Ishikawa (cell line): Measurements from ENCODE around the gene METAP2.

Experiments used
- CEBPB ChIP-seq: IDR thresholded peaks from 2 replicates; pipeline ENCODE4 v1.6.1; 2012
- CREB1 ChIP-seq: IDR thresholded peaks from 2 replicates; pipeline ENCODE4 v1.6.1; 2012; ENCODE audit warnings: low read depth
- EGR1 ChIP-seq: IDR thresholded peaks from 2 replicates; pipeline ENCODE4 v1.6.1; 2012
- EP300 ChIP-seq: IDR thresholded peaks from 2 replicates; pipeline ENCODE4 v1.6.1; 2012; ENCODE audit warnings: borderline replicate concordance
- FOXM1 ChIP-seq: IDR thresholded peaks from 2 replicates; pipeline ENCODE4 v1.6.1; 2012; ENCODE audit warnings: low read depth, borderline replicate concordance
- MAX ChIP-seq: IDR thresholded peaks from 2 replicates; pipeline ENCODE4 v1.6.1; 2012
- NFIC ChIP-seq: IDR thresholded peaks from 2 replicates; pipeline ENCODE4 v1.6.1; 2012
- RAD21 ChIP-seq: IDR thresholded peaks from 2 replicates; pipeline ENCODE4 v1.6.1; 2012; ENCODE audit warnings: low read depth
- REST ChIP-seq: IDR thresholded peaks from 2 replicates; pipeline ENCODE4 v1.6.1; 2012; ENCODE audit warnings: low read depth, mild to moderate bottlenecking
- TAF1 ChIP-seq: IDR thresholded peaks from 2 replicates; pipeline ENCODE4 v1.6.1; 2012; ENCODE audit warnings: low read depth, mild to moderate bottlenecking
- TCF12 ChIP-seq: IDR thresholded peaks from 2 replicates; pipeline ENCODE4 v1.6.1; 2012; ENCODE audit warnings: low read depth
- TEAD4 ChIP-seq: IDR thresholded peaks from 2 replicates; pipeline ENCODE4 v1.6.1; 2012
- USF1 ChIP-seq: IDR thresholded peaks from 2 replicates; pipeline ENCODE4 v1.6.1; 2012
- YY1 ChIP-seq: IDR thresholded peaks from 2 replicates; pipeline ENCODE4 v1.6.1; 2012; ENCODE audit warnings: low read depth
- ZBTB7A ChIP-seq: IDR thresholded peaks from 2 replicates; pipeline ENCODE4 v1.6.1; 2012; ENCODE audit warnings: low read depth

The METAP2 gene

GRCh38 chr12:95437565-95437964 lies 36.4 kb upstream of the METAP2 start:
- TF ChIP-seq ZBTB7A (no peak), YY1 (no peak), FOXM1 (no peak), CEBPB (no peak), USF1 (no peak)

GRCh38 chr12:95439461-95440230 lies 34.3 kb upstream of the METAP2 start:
- TF ChIP-seq REST (no peak), RAD21 (no peak), EP300 (no peak)

GRCh38 chr12:95440401-95440800 lies 33.6 kb upstream of the METAP2 start:
- TF ChIP-seq EGR1 = no peak
- no peak for TF ChIP-seq RAD21
- no peak for TF ChIP-seq TEAD4
- TF ChIP-seq NFIC = no peak
- TF ChIP-seq EP300 = no peak
- TF ChIP-seq TAF1 = no peak
- TF ChIP-seq YY1 = no peak
- no peak for TF ChIP-seq REST
- TF ChIP-seq ZBTB7A = no peak
- TF ChIP-seq MAX = no peak
- no peak for TF ChIP-seq CREB1
- TF ChIP-seq CEBPB = no peak
- no peak for TF ChIP-seq FOXM1
- TF ChIP-seq TCF12 = no peak
- no peak for TF ChIP-seq USF1

- TF ChIP-seq EGR1 (no peak), ZBTB7A (no peak), FOXM1 (no peak), CREB1 (no peak), USF1 (no peak), TCF12 (no peak), EP300 (no peak), NFIC (no peak), TEAD4 (no peak), TAF1 (no peak), RAD21 (no peak), REST (no peak), YY1 (no peak), CEBPB (no peak), MAX (no peak)
Measured at GRCh38 chr12:95443459-95443858, 30.5 kb upstream of the METAP2 start.
